Spleen (tissue), 7 donors: ENCODE results near the gene ZNF831.

ENCODE experiments used
- CTCF ChIP-seq, 11 experiments: fragments of 200-600 bp in 7 of 11; fragments of 450-650 bp in 4 of 11; sonication (generic) in 4 of 11; IDR thresholded peaks in 8 of 11; conservative IDR thresholded peaks in 3 of 11; 1 replicate in 7 of 11; 2 replicates in 4 of 11; pipeline versions ENCODE4 v1.4.0 to v1.8.0; 2016 to 2021; ENCODE audit warnings: antibody characterized with exemption in 11 of 11, inconsistent platforms in 4 of 11, mild to moderate bottlenecking in 1 of 11
- POLR2AphosphoS5 ChIP-seq, 3 donors: sonication (generic); formaldehyde crosslinking; IDR thresholded peaks; one replicate each; pipeline ENCODE4 v1.5.1; 2017; ENCODE audit warnings: antibody characterized with exemption in 3 of 3
- donor health status: DM: no; HTN: no; CAD: no; lungs with moderate emphysema.
- donor health status: DM: no; HTN: no; CAD: no.
- donor health status: DM: no; HTN: no; CAD: no.

- TF ChIP-seq CTCF (IDR thresholded peaks at IDR 0.05 in 8 of 11, conservative IDR thresholded peaks at IDR 0.05 in 3 of 11) (no peak), POLR2AphosphoS5 (IDR thresholded peaks at IDR 0.05) (no peak)
Observed at GRCh38 chr20:59175861-59176260, 12.2 kb downstream of the ZNF831 start.
